GM19240 (cell line): ENCODE measurements around the gene SV2B.

Experiments
- DNase-seq: peaks from one replicate; pipeline ENCODE4 v3.0.0; 2011; ENCODE audit warnings: low spot score; ENCODE audit not compliant: insufficient read length

Gene SV2B

DNA sequence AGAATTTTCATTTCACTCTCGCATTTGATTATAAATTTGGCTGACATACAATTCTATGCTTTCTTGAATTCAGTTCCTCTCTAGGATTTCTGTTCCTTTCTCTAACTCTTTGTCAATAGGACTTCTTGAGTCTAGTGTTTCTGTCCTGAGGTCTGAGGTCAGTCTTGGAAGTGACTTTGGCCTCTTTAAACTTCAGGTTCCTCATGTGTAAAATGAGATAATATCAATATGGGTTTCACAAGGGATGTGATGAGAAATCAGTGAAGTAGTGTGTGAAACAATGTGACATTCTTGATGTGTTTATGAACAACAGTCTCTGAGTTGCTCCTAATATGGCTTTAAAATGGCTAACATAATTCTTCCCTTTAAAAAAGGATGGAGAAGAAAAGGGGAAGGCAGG lies 92.2 kb downstream of the SV2B start:
- DNase-seq, result no peak

DNA sequence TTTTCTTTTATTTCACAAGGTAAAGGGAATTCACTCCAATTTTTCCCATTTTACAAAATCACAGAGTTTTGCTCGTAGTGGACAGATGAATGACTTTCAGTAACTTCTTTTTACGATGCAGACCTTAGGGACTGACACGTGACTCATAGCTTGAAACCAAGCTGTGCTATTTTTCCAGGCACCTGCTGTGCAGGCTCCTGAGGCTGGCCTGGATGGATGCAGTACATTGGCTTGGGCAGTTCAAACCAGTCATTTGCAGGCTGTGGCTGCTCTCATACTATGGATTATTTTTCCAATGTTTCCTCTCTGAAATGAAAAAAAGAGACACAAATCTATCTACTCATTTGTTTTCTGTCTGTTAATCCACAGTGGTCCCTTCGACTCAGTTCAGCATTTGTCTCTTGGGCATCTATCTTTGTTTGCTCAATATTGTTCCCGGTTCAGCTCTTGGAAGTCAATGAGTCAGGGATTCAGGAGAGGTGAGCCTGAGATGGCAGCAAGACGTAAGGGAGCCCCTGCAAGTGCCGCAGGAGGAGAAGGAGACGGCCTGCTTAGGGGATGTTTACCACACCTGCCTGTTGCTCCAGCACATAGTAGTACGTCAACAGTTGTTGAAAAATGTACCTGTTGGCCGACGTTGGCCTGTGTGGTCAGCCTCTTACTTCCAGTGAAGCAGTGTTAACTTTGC lies 92.8 kb downstream of the SV2B start:
- no peak for DNase-seq

DNA sequence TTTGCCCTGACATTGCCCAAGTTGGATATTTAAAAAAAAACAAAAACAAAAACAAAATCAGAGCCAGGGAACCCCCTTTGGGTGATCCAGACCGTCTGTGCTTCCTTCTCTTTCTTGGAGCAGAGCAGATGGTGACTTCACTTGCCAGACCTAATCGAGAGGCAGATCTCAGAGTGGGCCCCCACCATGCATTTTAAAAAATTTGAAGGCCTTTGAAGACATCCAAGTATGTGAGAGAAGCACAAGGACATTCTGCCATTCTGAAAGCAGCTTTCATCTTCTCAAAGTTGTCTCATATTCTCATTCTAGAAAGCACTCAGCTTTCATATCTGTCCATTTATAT lies 93.3 kb downstream of the SV2B start:
- DNase-seq, result no peak

DNA sequence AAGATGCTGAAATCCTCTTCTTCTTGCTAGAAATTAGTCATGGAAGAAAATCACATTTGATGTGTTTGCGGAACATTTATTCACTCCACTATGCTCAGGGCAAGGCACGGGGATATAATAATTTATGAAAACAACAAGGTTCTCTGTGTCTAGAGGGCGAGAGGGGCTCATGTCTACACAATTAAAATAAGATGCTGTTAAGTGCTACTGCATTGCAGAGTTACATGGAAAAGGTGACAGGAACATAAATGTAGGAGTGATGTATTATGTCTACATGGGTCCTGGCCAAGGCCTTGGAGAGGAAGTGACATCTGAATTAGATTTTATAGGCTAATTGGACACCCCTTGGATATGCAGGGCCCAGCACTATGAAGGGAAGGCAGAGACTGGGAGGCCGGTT lies 96.1 kb downstream of the SV2B start:
- DNase-seq, result no peak

DNA sequence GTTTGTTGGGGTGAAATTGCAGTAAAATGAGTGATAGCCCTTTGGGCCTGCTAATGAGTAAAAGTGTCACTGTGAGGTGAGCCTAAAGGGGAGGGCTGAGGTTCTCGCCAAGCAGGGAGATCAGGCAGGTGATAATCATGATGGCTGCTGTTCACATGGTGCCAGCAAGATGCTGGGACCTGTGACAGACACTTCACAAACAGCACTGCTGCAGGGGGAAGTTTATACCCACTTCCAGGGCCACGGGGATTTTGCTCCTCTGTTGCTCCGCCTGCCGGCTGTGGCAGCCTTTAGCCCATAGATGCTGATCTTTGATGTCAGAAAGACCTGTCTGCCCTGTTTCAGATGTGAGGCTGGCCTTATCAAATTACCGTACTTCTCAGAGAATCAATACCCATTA lies 96.7 kb downstream of the SV2B start:
- DNase-seq, result no peak

DNA sequence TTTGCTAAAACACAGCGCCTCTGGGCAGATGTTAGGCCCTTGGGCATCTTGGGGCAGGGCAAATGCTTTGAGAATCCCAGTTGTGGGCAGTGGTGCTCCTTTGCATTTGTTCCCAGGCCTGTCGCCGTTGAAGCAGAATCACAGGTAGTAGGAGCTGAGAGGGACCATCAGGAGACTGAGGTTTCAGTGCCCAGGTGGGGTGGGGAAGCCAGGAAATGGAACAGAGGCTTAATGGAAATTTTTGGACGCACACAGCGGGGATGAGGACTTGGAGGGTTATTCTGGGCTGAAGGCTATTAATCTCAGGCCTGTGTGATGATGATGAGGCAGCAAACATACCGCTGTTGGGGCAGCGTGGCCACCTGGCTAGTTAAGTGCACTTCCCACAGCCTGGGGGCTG lies 99.5 kb downstream of the SV2B start:
- DNase-seq, result no peak

DNA sequence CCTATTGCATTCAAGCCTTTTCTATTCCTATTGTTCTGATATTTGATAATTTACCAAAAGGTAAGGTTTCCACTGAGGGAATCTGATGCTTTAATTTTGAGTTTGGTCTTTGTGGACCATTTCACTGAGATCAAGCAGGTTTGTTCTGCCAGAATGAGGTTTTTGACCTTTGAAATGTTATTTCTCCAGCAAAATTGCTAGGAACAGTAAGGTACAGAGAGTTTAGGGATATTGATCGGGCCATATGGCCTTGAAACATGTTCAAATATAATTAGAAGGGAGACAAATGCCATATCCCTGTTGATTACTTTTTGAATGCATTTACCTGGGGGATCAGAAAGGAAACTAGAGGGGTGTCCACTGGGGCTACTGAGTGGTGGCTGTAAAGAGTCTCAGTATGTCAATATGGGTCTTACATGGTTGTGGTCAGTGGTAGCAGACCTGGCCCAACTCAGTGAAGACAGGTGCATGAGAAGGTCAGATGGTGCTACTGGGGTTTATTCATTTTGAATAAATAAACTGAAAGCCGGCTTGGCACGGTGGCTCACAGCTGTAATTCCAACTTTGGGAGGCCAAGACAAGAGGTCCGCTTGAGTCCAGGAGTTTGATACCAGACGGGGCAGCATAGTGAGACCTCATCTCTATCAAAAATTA lies 100.2 kb downstream of the SV2B start:
- DNase-seq, result no peak

DNA sequence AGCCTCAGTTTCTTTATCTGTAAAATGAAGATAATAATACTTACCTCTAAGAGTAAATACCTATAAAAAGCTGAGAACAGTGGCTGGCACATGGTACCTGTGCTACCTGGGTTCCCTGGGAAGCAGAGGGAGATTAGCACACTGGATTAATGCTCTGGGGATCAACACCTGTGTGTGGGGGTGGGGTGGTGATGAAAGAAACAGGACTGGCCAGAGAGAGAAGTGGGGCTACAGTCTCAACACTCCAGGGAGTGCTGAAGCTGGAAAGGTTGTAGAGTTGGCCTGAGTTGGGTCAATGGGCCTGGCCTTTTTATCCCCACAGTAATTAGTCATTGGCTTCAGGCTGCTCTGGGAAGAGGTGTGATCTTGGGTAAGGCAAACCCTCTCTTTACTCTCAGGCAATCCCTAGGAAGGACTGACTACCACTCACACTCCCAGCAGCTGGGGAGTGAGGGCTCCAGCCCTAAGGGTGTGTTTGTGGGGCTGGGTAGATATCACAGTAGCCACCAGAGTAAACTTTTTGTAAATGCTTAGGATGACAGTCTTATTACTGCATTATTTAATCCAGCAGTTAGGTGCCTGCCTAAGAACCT lies 102.5 kb downstream of the SV2B start:
- no peak for DNase-seq

DNA sequence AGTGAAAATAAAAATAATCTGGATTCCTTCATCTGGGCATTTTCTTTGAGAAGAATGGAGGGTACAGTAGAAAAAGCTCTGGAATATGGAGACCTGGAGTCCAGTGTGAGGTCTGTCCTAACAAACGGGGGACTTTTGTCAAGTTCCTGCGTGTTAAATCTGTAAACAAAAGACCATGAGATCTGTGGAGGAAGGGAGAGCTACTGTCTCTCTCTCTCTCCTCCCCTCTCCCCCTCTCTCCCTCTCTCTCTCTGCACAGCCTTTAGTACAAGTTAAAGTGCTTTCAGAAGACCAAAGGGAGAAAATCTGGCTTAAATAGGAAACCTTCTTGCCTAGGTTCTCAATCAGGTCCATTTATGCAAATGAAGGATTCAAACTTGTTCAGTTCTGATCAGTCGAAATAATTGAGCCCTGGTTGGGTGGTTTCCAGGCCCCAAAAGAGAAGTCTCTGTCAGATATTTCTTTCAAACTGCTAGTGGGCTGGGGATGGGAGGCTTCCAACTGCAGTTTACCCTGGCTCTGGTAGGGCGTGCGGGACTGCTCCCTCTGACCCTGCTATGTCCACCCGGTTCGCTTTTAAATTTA lies 103.7 kb downstream of the SV2B start:
- no peak for DNase-seq

DNA sequence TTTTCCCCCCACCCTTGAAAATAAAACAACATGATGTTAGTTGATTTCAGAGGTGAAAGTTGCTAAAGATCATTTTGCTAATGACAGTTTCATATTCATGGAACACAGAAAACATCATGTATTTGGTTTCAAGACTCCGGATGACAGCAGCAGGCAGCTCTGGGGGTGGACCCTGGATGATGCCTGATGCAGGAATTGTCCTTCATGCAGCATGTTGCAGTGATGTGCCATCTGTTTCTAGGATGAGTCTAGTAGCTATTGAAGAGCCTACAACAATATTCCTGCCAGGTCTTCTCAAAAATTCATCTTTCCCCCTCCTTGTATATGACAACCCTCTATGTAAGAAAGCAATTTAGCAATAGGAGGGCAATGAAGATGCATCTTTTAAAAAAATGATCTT lies 108.3 kb downstream of the SV2B start:
- no peak for DNase-seq

DNA sequence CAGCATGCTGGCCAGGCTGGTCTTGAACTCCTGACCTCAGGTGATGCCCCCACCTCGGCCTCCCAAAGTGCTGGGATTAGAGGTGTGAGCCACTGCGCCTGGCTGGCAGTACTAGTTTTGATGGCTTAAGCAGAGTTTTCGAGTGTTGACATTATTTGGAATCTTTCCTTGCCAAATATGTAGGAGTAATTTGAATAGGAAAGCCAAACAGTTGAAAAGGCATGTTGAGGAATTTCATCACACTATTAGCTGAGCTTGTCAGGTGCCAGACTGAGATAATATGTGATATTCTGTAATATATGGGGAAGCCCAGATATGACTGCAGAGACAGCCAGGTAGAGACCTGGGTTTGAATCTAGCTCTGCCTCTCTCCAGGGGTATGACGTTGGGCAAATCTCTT lies 109.3 kb downstream of the SV2B start:
- no peak for DNase-seq

DNA sequence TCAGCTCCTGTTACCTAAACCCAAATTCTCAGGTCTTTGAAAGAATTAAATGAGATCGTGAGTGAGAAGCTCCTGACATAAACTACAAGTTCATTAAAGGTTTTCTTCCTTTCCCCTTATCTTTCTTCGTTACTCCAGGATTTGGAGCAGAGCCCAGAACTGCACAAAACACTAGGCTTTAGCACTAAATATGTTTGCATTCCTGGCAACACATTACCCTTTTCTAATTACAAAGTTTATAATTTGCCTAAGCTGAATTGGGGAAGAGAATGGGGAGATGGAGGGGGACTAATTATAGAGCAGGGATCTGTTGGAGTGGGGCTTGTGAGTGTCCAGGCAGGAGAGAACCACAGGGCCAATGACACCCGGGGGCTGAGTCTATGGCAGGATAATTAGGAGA lies 109.7 kb downstream of the SV2B start:
- no peak for DNase-seq

DNA sequence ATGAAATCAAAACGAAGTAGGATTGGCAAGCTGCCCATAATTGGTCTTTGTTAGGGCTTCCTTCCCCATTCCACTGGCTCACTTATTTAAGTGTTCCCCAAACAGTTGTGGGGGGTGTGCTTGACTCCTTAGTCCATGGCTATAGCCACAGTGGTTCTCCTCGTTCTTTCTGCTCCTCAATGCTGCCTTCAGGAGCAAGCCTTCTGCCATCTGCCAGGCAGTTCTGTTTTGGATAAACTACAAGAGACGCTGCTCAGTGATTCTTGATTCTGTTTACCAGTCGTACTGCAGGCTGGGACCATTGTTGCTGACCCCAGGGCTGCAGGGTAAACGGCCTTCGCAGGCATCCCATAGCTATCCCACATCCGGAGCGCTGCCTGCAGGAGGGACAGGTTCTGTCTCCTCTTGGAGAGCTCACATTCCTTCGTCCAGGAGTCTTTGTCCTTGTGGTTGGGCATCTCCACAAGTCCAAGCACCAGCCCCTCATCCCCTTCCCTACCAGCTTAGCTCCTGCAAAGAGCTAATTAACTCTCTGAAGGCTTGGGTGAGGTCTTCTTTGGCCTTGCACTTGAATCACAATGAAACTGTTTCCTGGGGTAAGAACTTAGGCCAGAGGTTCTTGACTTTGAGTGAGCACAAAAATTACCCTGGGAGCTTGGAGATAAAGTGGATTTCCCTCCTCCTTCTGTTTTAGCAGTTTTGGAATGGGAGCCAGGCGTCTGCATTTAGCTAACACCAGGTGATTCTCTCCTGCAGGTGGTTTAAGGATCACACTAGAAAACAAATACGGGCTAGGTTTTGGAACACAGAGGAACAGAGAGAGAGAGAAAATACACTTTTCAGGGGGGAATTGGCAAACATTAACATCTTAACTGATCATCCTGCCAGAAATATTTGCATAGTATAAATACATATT lies 114.9 kb downstream of the SV2B start:
- no peak for DNase-seq

DNA sequence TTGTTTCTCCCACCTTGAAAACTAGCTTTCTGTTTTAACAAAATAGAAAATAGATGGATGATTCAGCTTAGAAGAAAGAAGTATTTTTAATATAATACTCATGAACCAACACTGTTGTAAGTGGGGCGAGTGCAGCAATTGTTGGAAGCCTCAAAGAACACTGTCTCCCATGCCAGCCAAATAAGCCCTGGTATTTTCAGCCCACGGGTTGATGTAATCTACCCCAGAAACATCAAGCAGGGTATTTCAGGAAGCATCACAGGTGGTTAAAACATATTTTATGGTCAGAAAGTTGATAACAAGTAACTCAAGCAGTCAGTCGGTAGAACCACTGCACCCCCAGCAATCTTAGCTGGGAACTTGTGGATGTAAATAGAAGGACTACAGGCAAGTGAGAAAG lies 115.9 kb downstream of the SV2B start:
- DNase-seq, result no peak

DNA sequence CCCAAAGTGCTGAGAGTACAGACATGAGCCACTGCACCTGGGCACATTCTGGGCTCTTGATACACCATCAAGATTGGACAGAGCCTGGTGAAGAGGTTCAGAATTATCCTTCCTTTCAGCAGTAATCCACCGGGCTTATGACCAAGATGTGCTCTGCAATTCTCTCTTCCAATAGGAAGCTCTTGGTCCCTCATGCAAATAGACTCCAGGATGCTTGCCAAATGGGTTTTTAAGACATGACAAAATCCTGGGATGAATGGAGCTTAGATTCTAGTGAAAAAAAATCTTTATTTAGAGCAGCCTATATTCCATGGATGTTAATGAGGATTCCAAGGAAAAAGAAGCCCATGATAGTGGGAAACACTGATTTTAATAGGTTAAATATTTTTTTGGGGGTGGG lies 119.1 kb downstream of the SV2B start:
- DNase-seq, result no peak

DNA sequence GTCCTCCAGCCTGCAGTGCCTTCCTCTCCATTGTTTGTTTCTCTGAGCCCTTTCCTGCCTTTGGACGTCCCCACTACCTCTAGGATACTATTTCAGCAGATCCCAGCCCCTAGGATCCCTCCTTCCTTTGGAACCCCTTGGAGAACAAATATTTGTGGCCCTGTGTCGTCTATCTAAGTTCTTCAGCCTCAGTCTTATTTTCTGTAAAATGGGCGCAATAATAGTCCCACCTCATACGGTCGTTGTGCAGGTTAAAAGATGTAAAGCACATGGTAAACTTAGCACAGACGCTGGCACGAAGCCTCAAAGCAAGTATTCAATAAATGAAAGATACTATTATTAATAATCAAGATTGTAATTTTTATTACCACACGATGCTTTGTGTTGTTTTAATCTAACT lies 122.0 kb downstream of the SV2B start:
- DNase-seq, result no peak

DNA sequence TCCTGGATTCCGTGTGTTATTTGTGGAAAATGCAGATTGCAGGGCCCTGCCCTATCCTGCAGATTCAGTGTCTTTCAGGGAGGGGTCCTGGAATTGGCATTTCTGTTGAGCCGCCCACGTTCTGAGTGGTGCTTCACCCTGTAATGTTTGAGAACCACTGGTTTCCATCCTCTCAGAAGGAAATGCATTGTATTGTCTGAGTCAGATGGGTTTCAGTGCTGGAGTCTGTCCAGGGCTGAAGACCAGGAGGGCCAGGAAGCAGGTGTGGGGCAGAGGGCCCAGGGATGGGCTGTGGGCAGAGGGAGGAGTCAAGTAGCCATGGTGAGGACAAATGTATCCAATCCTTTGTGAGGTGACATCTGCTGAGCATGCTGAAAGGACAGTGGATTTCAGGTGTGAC lies 123.8 kb downstream of the SV2B start:
- no peak for DNase-seq

DNA sequence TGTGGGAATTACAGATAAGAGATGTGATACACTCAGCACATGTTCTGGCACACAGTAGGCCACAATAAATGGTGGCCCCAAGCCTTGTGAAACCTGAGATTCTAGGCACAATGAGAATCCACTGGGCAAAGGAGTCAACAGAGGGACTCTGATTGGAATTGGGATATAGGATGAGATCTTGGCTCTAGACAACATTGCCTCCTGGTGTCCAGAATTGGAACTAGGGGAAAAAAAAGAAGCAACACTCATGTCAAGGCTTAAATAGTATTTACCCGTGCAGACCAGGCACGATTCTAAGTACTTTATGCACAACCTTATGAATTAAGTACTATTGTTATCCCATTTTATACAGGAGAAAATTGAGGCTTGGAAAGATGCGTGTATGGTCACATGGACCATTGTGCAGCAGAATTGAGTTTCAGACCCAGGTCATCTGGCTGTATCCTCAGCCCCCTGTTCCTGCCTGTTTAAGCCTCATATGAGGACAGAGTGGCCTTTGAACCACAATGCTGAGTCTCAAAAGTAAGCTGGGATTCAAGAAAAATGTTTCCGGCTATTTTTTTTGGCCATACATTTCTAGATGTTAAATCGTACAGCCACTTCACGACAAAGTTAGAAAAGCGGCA lies 124.8 kb downstream of the SV2B start:
- DNase-seq, result peak; percentile 9

DNA sequence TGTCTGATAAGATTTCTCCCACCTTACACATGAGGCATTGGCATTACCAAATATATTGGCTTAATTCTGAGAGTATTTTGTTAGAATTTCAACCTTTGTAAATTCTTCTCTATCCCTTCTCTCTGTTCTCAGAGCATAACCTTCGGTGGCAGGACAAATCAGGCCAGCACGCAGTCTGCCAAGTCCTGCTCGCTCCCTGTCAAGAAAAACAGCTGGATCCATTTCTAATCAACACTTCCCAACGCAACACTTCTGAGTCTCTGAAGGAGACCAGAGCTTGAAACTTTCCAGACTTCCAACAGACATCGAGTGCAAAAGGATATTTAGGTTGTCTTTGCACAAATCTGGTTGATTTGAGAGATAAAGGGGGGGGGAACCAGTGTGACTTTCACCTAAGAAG lies 125.7 kb downstream of the SV2B start:
- DNase-seq, result no peak

DNA sequence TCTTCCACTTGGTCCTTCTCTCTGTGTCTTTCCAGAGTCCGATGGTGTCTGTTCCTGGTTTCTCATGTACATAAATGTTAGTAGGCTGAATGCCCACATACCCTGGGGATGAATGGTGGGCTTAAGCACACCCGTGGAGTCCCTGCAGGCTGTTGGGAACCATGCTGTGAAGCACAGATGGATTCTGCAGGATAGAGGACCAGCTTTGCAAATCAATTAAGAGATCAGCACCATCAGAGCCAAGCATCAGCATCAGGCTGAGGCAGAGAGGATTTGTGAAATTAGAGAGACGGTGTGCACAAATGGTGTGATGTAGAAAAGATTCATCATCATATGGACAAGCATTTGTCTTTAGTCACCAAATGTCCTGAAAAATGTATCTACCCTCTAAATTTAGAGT lies 127.1 kb downstream of the SV2B start:
- DNase-seq, result no peak

DNA sequence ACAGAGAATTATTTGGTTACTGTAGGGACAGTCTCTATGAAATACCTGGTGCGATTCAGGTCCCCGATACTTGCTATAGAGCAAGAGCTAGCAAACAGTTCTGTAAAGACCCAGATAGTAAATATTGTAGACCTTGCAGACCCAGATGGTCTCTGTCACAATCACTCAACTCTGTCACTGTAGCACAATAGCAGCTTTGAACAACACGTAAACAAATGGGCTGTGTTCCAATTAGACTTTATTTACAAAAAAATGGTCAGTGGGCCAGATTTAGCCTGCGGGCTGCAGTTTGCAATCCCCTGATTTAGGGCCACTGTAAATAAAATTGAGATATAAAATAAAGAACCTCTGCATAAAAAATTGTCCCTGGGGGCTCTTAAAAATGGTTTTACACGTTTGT lies 127.7 kb downstream of the SV2B start:
- DNase-seq, result no peak
